Endothelial cell of umbilical vein (primary cell): Measurements from ENCODE around the gene LRIG1.

Experiments used
- CTCF ChIP-seq, 2 donors: IDR thresholded peaks; 1 replicate in 1 of 2; 2 replicates in 1 of 2; pipeline ENCODE4 v1.5.1; 2011; ENCODE audit warnings: low read length in 2 of 2, mild to moderate bottlenecking in 2 of 2, moderate library complexity in 2 of 2, control low read depth in 1 of 2, inconsistent platforms in 1 of 2, low read depth in 1 of 2; ENCODE audit not compliant: insufficient read depth in 1 of 2; ENCODE audit errors: extremely low read depth in 1 of 2
- EZH2 ChIP-seq: IDR thresholded peaks from 2 replicates; pipeline ENCODE4 v1.6.1; 2012; ENCODE audit warnings: borderline replicate concordance, low read depth, mild to moderate bottlenecking, moderate library complexity, low read length, inconsistent platforms; ENCODE audit not compliant: severe bottlenecking
- FOS ChIP-seq: IDR thresholded peaks from 2 replicates; pipeline ENCODE4 v1.6.1; 2011; ENCODE audit warnings: mild to moderate bottlenecking, low read length, moderate library complexity, borderline replicate concordance; ENCODE audit not compliant: insufficient read depth
- GATA2 ChIP-seq: IDR thresholded peaks from 2 replicates; pipeline ENCODE4 v1.7.0; 2011; ENCODE audit warnings: low read depth, mild to moderate bottlenecking, moderate library complexity, mixed read lengths, low read length; ENCODE audit not compliant: insufficient read length, insufficient read depth
- JUN ChIP-seq: IDR thresholded peaks from 2 replicates; pipeline ENCODE4 v1.6.1; 2011; ENCODE audit warnings: borderline replicate concordance, low read depth; ENCODE audit not compliant: insufficient read length, insufficient read depth
- MAX ChIP-seq: IDR thresholded peaks from 2 replicates; pipeline ENCODE4 v1.6.1; 2011; ENCODE audit not compliant: insufficient read depth, insufficient read length
- MYC ChIP-seq: IDR thresholded peaks from one replicate; pipeline ENCODE4 v1.6.1; 2011; ENCODE audit warnings: mild to moderate bottlenecking, low read depth, low read length
- POLR2A ChIP-seq: IDR thresholded peaks from 2 replicates; pipeline ENCODE4 v1.6.1; 2012; ENCODE audit warnings: low read depth, mild to moderate bottlenecking, control low read depth, low read length
- POLR2AphosphoS5 ChIP-seq: IDR thresholded peaks from 2 replicates; pipeline ENCODE4 v1.6.1; 2012; ENCODE audit warnings: low read depth, mild to moderate bottlenecking, control low read depth, low read length, moderate library complexity; ENCODE audit not compliant: insufficient read depth

- TF ChIP-seq CTCF (IDR thresholded peaks at IDR 0.05; ENCODE audit: extremely low read depth in 1 of 2, insufficient read depth in 1 of 2, low read depth in 1 of 2, low read length in 2 of 2) (no peak), POLR2A (no peak), POLR2AphosphoS5 (no peak), FOS (no peak), MAX (no peak), EZH2 (no peak), JUN (no peak), MYC (no peak), GATA2 (no peak)
Measured at GRCh38 chr3:66427352-66427751, 73.5 kb downstream of the LRIG1 start.
